Muscle of arm (tissue), 12 donors: ENCODE data around the gene KMT5C. TPM values are rescaled to one million over a fixed set of nuclear protein-coding genes. Genes with fewer than 3 reads are reported as not detected.

ENCODE experiments used
- DNase-seq: peaks from one replicate; pipeline ENCODE4 v3.0.0-alpha.2; 2013
- polyA plus RNA-seq, 12 donors: library from polyadenylated mRNA; unstranded; fragments of 120-200 nt; gene quantifications; one replicate each; pipeline ENCODE4 v1.2.1, GENCODE V29; 2013; ENCODE audit not compliant: insufficient read length in 12 of 12

The KMT5C gene
- polyA plus RNA-seq, 12 donors = 11.9 to 59.4 (median 19.7) TPM; not detected in 1

DNA sequence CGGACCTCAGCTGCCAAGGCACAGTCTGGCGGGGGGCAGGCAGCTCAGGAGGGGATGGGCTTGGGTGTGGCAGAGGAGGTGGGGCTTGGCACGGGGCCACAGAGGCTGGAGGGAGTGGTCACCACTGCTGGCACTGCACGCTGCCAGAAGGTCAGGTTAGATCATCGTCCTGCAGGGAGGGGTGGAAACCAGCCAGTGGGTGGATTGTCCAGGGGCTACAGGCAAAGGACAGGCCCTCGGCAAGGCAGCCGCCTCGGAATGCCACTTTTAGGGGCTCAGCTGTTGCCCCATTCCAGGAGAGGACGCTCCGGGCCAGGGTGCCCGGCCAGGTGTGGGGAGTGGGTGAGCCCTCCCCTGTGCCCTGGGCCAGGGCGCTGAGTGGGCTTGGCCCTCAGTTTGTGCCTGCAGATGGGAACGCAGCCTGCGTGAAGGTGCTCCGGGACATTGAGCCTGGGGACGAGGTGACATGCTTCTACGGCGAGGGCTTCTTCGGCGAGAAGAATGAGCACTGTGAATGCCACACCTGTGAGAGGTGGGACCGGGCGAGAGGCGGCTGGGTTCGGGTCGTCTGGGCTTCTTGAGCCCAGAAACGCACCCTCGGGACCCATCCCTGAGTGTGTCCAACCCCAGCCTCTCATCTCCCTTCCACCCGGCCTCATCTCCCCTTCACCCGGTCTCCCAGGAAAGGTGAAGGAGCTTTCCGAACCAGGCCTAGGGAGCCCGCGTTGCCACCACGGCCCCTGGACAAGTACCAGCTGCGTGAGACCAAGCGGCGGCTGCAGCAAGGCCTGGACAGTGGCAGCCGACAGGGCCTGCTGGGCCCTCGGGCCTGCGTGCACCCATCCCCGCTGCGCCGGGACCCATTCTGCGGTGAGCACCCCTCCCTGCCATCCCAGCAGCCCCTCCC, 6.4 kb downstream of the KMT5C start:
- DNase-seq = no peak

DNA sequence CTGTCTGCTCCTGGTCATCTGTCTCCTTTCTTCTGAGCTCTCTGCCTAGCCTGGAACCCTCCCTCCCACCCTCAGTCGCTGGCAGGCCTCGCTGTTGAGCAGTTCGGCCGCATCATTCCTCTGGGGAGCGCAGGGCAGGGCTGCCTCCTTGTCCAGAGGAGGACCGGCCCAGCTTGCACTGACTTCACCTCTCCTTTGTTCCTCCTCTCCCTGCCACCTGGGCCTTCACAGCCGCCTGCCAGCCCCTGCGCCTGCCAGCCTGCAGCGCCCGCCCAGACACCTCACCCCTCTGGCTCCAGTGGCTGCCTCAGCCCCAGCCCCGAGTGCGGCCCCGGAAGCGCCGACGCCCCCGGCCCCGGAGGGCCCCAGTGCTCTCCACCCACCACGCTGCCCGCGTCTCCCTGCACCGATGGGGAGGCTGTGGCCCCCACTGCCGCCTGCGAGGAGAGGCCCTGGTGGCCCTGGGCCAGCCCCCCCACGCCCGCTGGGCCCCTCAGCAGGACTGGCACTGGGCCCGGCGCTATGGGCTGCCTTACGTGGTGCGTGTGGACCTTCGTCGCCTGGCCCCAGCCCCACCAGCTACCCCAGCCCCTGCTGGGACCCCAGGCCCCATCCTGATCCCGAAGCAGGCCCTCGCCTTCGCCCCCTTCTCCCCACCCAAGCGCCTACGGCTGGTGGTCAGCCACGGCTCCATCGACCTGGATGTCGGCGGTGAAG, 7.2 kb downstream of the KMT5C start:
- no peak for DNase-seq

GRCh38 chr19:55347442-55348009, 7.8 kb downstream of the KMT5C start:
- DNase-seq = no peak

- DNase-seq = no peak
These were observed 8.8 kb downstream of the KMT5C start for GRCh38 chr19:55348317-55349034.

DNA sequence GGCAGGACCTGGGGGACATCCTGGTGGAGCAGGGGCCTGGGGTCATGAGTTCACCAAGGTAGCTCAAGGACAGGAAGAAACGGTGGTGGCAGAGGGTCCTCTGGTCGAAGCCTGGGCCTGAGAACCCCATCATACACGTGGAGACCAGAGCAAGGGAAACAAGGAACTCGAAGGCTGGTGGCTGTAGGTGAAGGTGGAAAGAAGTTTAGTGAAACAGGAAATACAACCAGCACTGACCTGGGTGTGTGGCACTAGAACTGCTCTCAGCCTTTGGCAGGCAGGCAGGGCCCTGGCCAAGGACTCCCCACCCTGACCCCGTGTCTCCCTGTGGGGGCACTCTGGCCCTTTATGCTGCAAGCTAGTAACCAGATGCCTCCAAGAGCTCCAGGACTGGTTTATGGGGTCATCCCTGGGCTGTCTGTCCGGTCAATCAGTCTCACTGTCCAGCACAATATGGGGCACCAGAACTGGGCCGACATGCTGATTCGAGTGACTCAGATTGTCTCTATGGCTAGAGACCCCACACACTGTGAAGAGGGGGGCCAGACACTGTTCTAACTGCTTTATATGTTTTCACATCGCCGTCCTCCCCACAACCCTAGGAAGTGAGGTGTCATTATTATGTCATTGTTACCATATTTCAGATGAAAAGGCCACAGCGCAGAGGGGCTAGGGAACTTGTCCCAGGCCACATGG, 11.1 kb downstream of the KMT5C start:
- no peak for DNase-seq

DNA sequence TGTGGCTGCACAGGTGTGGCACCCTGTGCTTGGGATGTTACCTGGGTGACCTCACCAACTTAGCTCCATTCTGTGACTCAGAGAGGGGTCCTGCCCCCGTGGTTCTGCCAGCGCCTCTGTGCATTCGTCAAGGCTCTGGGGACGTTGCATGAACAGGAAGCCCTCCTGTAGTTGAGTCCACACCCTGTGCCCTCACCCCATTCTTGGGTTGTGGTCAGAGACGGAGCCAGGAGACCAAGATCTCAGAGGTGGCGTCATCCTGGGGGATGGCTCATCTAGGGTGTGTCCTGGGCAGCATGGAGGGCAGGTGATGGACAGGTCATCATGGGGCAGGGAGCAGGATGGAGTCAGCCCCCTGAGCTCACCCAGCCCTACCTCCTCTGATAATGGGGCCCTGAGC, 12.4 kb downstream of the KMT5C start:
- no peak for DNase-seq

GRCh38 chr19:55352549-55353145, 13.0 kb downstream of the KMT5C start:
- DNase-seq = no peak

DNA sequence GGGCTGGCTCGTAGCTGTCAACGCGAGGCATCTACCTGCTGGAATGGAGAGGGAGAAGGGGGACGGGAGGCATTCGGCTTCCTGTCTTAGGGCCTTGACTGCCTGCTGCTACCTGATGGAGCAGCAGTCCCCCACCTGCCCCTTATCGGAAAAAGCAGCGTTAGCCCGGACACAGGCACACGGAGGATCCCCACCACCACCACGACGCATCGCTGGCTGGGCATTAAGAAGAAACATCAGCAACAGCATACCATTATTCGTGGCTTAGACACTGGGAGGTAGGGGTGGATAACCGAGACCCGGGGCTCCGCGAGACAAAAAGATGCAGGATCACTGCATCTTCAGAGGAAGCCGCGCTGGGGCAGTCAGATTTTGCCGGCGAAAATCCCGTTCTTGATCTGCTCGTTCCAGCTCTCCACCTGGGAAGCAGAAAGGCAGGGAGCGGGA, 13.7 kb downstream of the KMT5C start:
- DNase-seq = no peak

DNA sequence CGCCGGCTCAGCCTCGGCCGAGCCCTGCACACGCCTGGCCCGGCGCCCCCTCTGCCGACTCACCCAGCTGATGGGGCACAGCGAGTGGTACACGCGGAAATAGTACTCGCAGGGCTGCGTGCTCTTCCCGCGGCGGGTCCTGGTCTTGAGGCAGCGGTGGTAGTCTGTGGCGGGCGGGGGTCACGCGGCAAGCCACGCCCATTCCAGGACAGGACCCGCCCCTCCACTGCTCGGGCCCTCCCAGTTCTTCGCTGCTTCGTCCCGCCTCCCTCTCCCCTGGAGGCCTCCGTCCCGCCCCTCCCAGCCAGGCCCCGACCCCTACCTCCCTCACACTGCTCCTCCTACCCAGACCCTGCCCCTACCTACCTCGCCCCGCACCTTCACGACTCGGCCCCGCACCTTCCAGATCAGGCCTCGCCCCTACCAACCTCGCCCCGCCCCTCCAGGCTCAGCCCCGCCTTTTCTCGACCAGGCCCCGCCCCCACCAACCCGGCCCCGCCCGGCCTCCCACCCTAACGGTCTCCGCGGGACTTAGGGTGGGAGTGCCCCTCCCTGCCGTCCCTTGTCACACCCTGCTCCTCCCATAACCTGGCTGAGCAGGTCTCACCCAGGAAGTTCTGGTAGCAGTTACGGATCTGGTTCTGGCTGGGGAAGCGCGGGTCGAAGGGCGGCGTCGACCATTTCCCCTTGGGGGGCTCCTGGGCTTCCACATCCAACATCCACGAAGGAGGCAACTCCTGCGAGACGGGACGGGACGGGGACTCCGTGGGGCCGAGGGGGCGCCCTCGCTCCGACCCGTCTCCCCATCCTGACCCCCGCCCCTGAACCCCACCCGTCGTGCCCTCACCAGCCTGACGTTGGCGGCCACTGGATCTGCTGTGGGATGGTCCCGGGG, 14.4 kb downstream of the KMT5C start:
- DNase-seq = no peak

- DNase-seq = no peak
These were observed 15.1 kb downstream of the KMT5C start, which contains the start of gene COX6B2 for GRCh38 chr19:55354698-55355212. TSS of gene COX6B2 (minus strand) at chr19:55354719. CDS start at chr19:55354521, 198 bp downstream.

DNA sequence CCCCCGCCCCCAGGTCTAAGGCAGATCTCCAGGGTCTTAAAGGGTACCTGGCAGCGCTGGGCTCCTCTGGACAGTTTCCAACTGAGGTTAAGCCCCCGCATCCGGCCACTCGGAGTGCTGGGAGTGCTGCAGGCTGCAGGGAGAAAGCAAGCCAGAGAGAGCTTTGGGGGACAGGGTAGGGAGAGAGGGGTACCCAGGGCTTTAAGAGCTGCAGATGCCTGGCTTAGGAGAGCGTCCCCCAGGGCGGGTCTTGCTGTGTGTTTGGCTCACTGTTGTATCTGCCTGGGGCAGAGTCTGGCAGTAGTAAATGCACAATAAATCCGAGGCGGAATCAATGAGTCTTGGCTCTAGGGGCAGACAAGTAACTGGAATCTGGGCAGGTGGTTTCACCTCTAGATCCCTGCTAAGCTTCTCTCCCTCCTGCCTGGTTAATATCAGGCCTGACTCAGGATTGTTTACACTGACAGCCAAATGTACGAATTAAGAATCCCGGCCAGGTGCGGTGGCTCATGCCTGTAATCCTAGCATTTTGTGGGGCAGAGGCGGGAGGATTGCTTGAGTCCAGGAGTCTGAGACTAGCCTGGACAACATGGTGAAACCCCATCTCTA, 15.6 kb downstream of the KMT5C start:
- no peak for DNase-seq

DNA sequence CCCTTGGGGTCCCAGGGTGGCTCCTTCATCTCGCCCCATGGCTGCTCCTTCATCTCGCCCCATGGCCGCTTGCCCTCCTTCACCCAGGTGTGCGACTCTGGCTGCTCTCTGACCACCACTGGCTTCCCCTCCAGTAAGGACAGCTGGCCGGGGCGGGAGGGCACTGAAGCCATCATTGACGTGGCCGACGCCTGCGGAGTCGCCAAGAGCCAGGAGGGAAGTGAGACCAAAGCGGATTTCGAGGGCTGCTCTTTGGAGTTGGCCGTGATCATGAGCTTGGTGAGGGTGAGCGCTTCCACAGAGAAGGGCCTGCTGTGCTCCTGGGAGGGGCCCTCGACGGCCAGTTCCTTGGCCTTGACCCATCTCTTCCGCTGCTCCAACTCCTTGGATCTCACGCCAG, 18.8 kb downstream of the KMT5C start:
- no peak for DNase-seq

- no peak for DNase-seq
These were observed 19.6 kb downstream of the KMT5C start for GRCh38 chr19:55358943-55359908.

DNA sequence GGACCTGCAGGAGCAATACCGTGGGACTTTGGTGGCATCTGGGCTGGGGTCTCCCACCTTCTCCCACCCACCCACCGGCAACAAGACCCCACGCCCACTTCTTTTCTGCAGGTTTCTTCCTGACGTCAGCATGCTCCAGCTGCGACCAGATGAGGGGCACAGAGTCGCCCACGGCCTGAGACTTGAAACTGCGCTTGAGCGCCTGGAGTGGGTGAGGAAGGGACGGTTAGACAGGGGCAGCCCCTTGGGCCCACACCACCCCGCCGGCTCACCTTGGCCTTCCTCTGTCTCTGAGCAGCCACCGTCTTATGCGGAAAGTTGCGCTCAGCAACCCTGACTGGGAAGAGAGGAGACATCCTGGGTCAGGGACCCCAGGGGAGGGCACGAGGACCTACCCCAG, 21.2 kb downstream of the KMT5C start:
- no peak for DNase-seq

DNA sequence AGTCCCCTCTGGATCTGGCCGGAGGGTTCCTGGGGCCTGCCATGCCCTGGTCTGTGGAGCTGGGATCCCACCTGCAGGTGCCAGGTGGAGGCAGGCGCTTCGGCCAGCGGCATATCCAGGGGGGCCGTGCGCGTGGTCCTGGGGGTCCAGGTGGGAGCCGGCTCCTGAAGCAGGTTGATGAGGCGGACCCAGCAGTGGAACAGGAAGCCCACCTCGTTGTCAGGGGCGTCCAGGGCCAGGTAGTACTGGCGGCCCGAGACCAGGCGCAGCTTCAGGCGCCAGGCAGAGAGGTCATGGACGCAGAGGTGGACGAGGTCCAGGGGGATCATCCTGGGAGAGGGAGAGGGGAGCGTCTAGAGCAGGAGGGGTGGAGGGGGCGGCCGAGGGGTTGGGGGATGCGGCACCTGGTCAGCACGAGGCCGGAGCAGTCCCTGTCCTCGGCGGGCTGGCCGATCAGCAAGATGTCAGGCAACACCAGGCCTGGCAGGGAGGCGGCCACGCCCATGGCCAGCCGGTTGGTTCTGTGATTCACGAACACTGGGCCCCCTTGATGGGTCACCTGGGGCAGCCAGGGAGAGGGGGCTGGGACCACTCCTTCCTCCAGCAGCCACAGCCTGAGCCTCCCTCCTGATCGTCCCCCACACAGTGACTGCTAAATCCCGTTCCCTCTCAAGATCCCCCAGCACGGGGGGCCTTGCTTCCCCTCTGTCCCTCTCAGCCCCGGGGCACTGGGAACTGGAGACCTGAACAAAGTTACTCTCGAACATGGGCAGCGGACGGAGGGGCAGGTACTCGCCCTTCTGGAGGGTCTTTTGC, 22.7 kb downstream of the KMT5C start:
- no peak for DNase-seq

- no peak for DNase-seq
These were observed 23.5 kb downstream of the KMT5C start, which contains the start of gene GARIN5B for GRCh38 chr19:55362990-55363716. TSS of gene GARIN5B (minus strand) at chr19:55363260. CDS start at chr19:55363066, 194 bp downstream.
